ENCODE data around the gene CROCC.

Gene CROCC

GRCh38 chr1:17014671-17015567 is 93.2 kb downstream of the CROCC start:
- no peak for DNase-seq

- DNase-seq, result no peak
Measured at GRCh38 chr1:17016317-17016661, 94.6 kb downstream of the CROCC start.

DNA sequence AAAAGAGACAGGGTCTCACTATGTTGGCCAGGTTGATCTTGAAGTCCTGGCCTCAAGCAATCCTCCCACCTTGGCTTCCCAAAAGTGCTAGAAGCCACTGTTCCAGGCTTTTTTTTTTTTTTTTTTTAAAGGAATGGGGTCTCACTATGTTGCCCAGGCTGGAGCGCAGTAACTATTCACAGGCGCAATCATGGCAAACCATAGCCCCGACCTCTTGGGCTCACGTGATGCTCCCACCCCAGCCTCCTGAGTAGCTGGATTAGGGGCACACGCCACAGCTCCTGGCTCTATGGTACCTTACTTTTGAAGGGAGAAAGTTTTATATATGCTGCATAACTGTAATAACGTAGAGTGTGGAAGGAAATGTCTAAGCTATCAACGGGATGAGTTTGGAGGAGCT is 95.7 kb downstream of the CROCC start:
- DNase-seq, result no peak

- no peak for DNase-seq
Measured at GRCh38 chr1:17018849-17019248, 97.1 kb downstream of the CROCC start.

- no peak for DNase-seq
Measured at GRCh38 chr1:17020502-17020901, 98.8 kb downstream of the CROCC start.

DNA sequence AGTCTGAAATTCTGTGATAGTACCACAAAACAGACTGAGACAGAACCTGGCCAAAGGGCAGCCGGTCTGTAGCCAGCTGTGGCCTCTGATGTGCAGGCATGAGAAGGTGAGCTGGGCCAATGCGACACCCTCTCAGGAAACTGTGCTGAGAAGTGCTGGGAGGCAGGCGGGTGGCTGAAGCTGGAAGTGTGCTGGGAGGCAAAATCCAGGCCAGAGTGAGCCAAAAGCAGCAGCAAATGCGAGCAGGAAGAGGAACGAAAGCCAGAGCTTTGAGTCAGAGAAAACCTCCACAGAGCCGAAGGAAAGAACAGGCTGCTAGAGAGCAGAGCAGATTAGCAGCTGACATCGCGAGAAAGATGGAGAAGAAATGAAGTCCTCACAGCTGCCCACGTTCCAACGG is 100.2 kb downstream of the CROCC start:
- DNase-seq, result no peak

All from NCI-H510A (cell line).